Measurements from ENCODE around the gene SAMD9.

DNA sequence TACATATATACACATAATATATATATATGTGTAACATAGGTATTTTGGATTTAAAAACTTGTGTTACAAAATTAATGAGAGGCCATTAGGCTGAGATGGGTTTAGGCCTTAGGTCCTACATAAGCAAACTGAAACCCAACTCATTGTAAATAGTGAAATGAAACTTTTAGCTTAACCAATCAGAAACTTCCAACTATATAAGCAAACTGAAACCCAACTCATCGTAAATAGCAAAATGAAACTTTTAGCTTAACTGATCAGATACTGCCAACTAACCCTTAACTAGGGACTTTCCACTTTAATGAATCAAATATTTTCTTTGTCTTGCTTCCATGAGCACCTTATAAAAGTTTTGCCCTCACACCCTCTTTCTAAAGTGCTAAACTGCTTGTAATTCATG is 47.7 kb upstream of the SAMD9 start:
- TF ChIP-seq, protein P1, sequence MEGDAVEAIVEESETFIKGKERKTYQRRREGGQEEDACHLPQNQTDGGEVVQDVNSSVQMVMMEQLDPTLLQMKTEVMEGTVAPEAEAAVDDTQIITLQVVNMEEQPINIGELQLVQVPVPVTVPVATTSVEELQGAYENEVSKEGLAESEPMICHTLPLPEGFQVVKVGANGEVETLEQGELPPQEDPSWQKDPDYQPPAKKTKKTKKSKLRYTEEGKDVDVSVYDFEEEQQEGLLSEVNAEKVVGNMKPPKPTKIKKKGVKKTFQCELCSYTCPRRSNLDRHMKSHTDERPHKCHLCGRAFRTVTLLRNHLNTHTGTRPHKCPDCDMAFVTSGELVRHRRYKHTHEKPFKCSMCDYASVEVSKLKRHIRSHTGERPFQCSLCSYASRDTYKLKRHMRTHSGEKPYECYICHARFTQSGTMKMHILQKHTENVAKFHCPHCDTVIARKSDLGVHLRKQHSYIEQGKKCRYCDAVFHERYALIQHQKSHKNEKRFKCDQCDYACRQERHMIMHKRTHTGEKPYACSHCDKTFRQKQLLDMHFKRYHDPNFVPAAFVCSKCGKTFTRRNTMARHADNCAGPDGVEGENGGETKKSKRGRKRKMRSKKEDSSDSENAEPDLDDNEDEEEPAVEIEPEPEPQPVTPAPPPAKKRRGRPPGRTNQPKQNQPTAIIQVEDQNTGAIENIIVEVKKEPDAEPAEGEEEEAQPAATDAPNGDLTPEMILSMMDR (conservative IDR thresholded peaks at IDR 0.05 in 1 of 2, IDR thresholded peaks at IDR 0.05 in 1 of 2; ENCODE audit: extremely low read depth in 1 of 2, insufficient read depth in 1 of 2, low read depth in 1 of 2, low read length in 2 of 2) = no peak
- TF ChIP-seq EZH2 (IDR thresholded peaks at IDR 0.05; ENCODE audit: borderline replicate concordance, low read length) = no peak

Data from mammary epithelial cell (primary cell).